ENCODE measurements around the gene FIBIN. TPM values are rescaled to one million over a fixed set of nuclear protein-coding genes. Genes with fewer than 3 reads are reported as not detected.
"Not testable (repeated sequence)": the region's sequence is repeated elsewhere in the genome, so short reads cannot be mapped to it uniquely, and the experiment has no call there.

Gene FIBIN
- total RNA-seq, 2 donors from 2014 or later = not detected

- H3K4me1 Mint-ChIP-seq (ENCODE audit: low read depth in 2 of 2) = no peaks in the 10 kb centered on the region
- H3K27ac Mint-ChIP-seq = no peak overlapping the region
- no peak for ATAC-seq
- no peaks in the 10 kb centered on the region for H3K36me3 Mint-ChIP-seq
- H3K27me3 Mint-ChIP-seq = no peaks in the 10 kb centered on the region
- H3K4me3 Mint-ChIP-seq = no peak overlapping the region
- no peak for DNase-seq (ENCODE audit: low spot score)
- peaks cover 9% of the 10 kb centered on the region for H3K9me3 Mint-ChIP-seq
Measured at GRCh38 chr11:26963764-26964163, 30.1 kb upstream of the FIBIN start.

- no peak for ATAC-seq
- Mint-ChIP-seq H3K27ac (no peak overlapping the region), H3K27me3 (no peaks in the 10 kb centered on the region), H3K4me3 (no peak overlapping the region), H3K36me3 (no peaks in the 10 kb centered on the region), H3K9me3 (peaks cover 9% of the 10 kb centered on the region), H3K4me1 (ENCODE audit: low read depth in 2 of 2) (no peaks in the 10 kb centered on the region)
- DNase-seq (ENCODE audit: low spot score) = no peak
Measured at GRCh38 chr11:26964339-26964738, 29.6 kb upstream of the FIBIN start.

GRCh38 chr11:26964847-26965485 lies 28.9 kb upstream of the FIBIN start:
- not testable (repeated sequence) for DNase-seq (ENCODE audit: low spot score); ATAC-seq; H3K4me3 Mint-ChIP-seq; H3K27me3 Mint-ChIP-seq; H3K36me3 Mint-ChIP-seq; H3K4me1 Mint-ChIP-seq (ENCODE audit: low read depth in 2 of 2); H3K27ac Mint-ChIP-seq; H3K9me3 Mint-ChIP-seq

GRCh38 chr11:26971961-26972360 lies 22.0 kb upstream of the FIBIN start:
- Mint-ChIP-seq H3K36me3 (no peaks in the 10 kb centered on the region), H3K9me3 (no peaks in the 10 kb centered on the region), H3K27ac (no peak overlapping the region), H3K4me3 (no peak overlapping the region), H3K27me3 (no peaks in the 10 kb centered on the region), H3K4me1 (ENCODE audit: low read depth in 2 of 2) (no peaks in the 10 kb centered on the region)
- DNase-seq (ENCODE audit: low spot score) (no peak), ATAC-seq (no peak)

- ATAC-seq = no peak
- no peaks in the 10 kb centered on the region for H3K9me3 Mint-ChIP-seq
- no peaks in the 10 kb centered on the region for H3K36me3 Mint-ChIP-seq
- H3K4me1 Mint-ChIP-seq (ENCODE audit: low read depth in 2 of 2) = no peaks in the 10 kb centered on the region
- H3K27ac Mint-ChIP-seq = no peak overlapping the region
- DNase-seq (ENCODE audit: low spot score) = no peak
- H3K27me3 Mint-ChIP-seq = no peaks in the 10 kb centered on the region
- H3K4me3 Mint-ChIP-seq = no peak overlapping the region
Measured at GRCh38 chr11:26974069-26974783, 19.7 kb upstream of the FIBIN start.

- no peaks in the 10 kb centered on the region for H3K4me1 Mint-ChIP-seq (ENCODE audit: low read depth in 2 of 2)
- DNase-seq (ENCODE audit: low spot score) = no peak
- no peak overlapping the region for H3K4me3 Mint-ChIP-seq
- H3K9me3 Mint-ChIP-seq = no peaks in the 10 kb centered on the region
- H3K27me3 Mint-ChIP-seq = no peaks in the 10 kb centered on the region
- no peak for ATAC-seq
- no peaks in the 10 kb centered on the region for H3K36me3 Mint-ChIP-seq
- no peak overlapping the region for H3K27ac Mint-ChIP-seq
Measured at GRCh38 chr11:26974996-26975395, 18.9 kb upstream of the FIBIN start.

GRCh38 chr11:26976389-26976788 lies 17.5 kb upstream of the FIBIN start:
- no peak for ATAC-seq
- no peak overlapping the region for H3K27ac Mint-ChIP-seq
- H3K4me3 Mint-ChIP-seq = no peak overlapping the region
- peaks cover 7% of the 10 kb centered on the region for H3K36me3 Mint-ChIP-seq
- no peaks in the 10 kb centered on the region for H3K27me3 Mint-ChIP-seq
- H3K9me3 Mint-ChIP-seq = no peaks in the 10 kb centered on the region
- H3K4me1 Mint-ChIP-seq (ENCODE audit: low read depth in 2 of 2) = no peaks in the 10 kb centered on the region
- DNase-seq (ENCODE audit: low spot score) = no peak

- not testable (repeated sequence) for ATAC-seq; H3K4me1 Mint-ChIP-seq (ENCODE audit: low read depth in 2 of 2); H3K27me3 Mint-ChIP-seq; H3K27ac Mint-ChIP-seq; DNase-seq (ENCODE audit: low spot score); H3K4me3 Mint-ChIP-seq; H3K9me3 Mint-ChIP-seq
- peaks cover 14% of the 10 kb centered on the region for H3K36me3 Mint-ChIP-seq
Measured at GRCh38 chr11:26977209-26977608, 16.7 kb upstream of the FIBIN start.

- Mint-ChIP-seq H3K36me3 (peaks cover 22% of the 10 kb centered on the region), H3K27me3 (no peaks in the 10 kb centered on the region), H3K27ac (no peak overlapping the region), H3K4me3 (no peak overlapping the region), H3K4me1 (ENCODE audit: low read depth in 2 of 2) (no peaks in the 10 kb centered on the region), H3K9me3 (peaks cover 20% of the 10 kb centered on the region)
- ATAC-seq (no peak), DNase-seq (ENCODE audit: low spot score) (no peak)
Measured at GRCh38 chr11:26983645-26984044, 10.3 kb upstream of the FIBIN start.

- Mint-ChIP-seq H3K27me3 (no peaks in the 10 kb centered on the region), H3K9me3 (peaks cover 25% of the 10 kb centered on the region), H3K27ac (no peak overlapping the region), H3K4me1 (ENCODE audit: low read depth in 2 of 2) (no peaks in the 10 kb centered on the region), H3K36me3 (peaks cover 22% of the 10 kb centered on the region), H3K4me3 (no peak overlapping the region)
- ATAC-seq = no peak
- DNase-seq (ENCODE audit: low spot score) = no peak
Measured at GRCh38 chr11:26985470-26985869, 8.4 kb upstream of the FIBIN start.

GRCh38 chr11:26985943-26986342 lies 8.0 kb upstream of the FIBIN start:
- Mint-ChIP-seq H3K36me3 (peaks cover 20% of the 10 kb centered on the region), H3K27ac (no peak overlapping the region), H3K9me3 (peaks cover 25% of the 10 kb centered on the region), H3K4me1 (ENCODE audit: low read depth in 2 of 2) (no peaks in the 10 kb centered on the region), H3K27me3 (no peaks in the 10 kb centered on the region), H3K4me3 (no peak overlapping the region)
- DNase-seq (ENCODE audit: low spot score) (no peak), ATAC-seq (no peak)

- Mint-ChIP-seq H3K27ac (no peak overlapping the region), H3K36me3 (peaks cover 8% of the 10 kb centered on the region), H3K4me3 (no peak overlapping the region), H3K4me1 (ENCODE audit: low read depth in 2 of 2) (no peaks in the 10 kb centered on the region), H3K27me3 (no peaks in the 10 kb centered on the region), H3K9me3 (peaks cover 21% of the 10 kb centered on the region)
- ATAC-seq (no peak), DNase-seq (ENCODE audit: low spot score) (no peak)
Measured at GRCh38 chr11:26987272-26987671, 6.6 kb upstream of the FIBIN start.

GRCh38 chr11:26987731-26988130 lies 6.2 kb upstream of the FIBIN start:
- Mint-ChIP-seq H3K36me3 (peaks cover 6% of the 10 kb centered on the region), H3K4me1 (ENCODE audit: low read depth in 2 of 2) (no peaks in the 10 kb centered on the region), H3K27me3 (no peaks in the 10 kb centered on the region), H3K4me3 (no peak overlapping the region), H3K9me3 (peaks cover 18% of the 10 kb centered on the region), H3K27ac (no peak overlapping the region)
- no peak for DNase-seq (ENCODE audit: low spot score)
- no peak for ATAC-seq

- peaks cover 12% of the 10 kb centered on the region for H3K9me3 Mint-ChIP-seq
- H3K36me3 Mint-ChIP-seq = no peaks in the 10 kb centered on the region
- no peak for ATAC-seq
- no peak overlapping the region for H3K27ac Mint-ChIP-seq
- H3K4me3 Mint-ChIP-seq = no peak overlapping the region
- no peaks in the 10 kb centered on the region for H3K27me3 Mint-ChIP-seq
- H3K4me1 Mint-ChIP-seq (ENCODE audit: low read depth in 2 of 2) = no peaks in the 10 kb centered on the region
- DNase-seq (ENCODE audit: low spot score) = no peak
Measured at GRCh38 chr11:26992031-26992541, 1.8 kb upstream of the FIBIN start.

Data from natural killer cell treated with Interleukin-12 subunit alpha and Interleukin-12 subunit beta and Interleukin-15 and Interleukin-18, amount 100 ng/mL, for 72 hours (primary cell).